Measurements from ENCODE around the gene PAGE1.

- TF ChIP-seq YY1 (IDR thresholded peaks at IDR 0.05; ENCODE audit: insufficient read depth, insufficient read length): no peak
- no peak for TF ChIP-seq SUZ12 (IDR thresholded peaks at IDR 0.05; ENCODE audit: extremely low read depth, insufficient read depth, insufficient read length)
- TF ChIP-seq ZNF274 (IDR thresholded peaks at IDR 0.05; ENCODE audit: low read depth, low read length): no peak
These were observed 20.6 kb downstream of the PAGE1 start for GRCh38 chrX:49675075-49675719.
